Neural progenitor cell (in vitro differentiated cells): ENCODE measurements around the gene BMPR1B.

Experiments
- CTCF ChIP-seq: fragments of 200-600 bp; sonication (generic); IDR thresholded peaks from 2 replicates; pipeline ENCODE4 v1.5.1; 2017; ENCODE audit warnings: antibody characterized with exemption, mild to moderate bottlenecking
- EZH2 ChIP-seq: fragments of 200-600 bp; sonication (generic); IDR thresholded peaks from 2 replicates; pipeline ENCODE4 v1.6.1; 2017; ENCODE audit warnings: antibody characterized with exemption, mild to moderate bottlenecking, moderate library complexity
- EZH2phosphoT487 ChIP-seq: fragments of 200-600 bp; sonication (generic); IDR thresholded peaks from 2 replicates; pipeline ENCODE4 v1.6.1; 2017; ENCODE audit warnings: antibody characterized with exemption

- TF ChIP-seq CTCF (no peak), EZH2phosphoT487 (no peak), EZH2 (no peak)
These were observed 44.3 kb downstream of the BMPR1B start for GRCh38 chr4:94802091-94802490.
